H9 (cell line): Measurements from ENCODE around the gene GALNT15. TPM values are rescaled to one million over a fixed set of nuclear protein-coding genes. Genes with fewer than 3 reads are reported as not detected.

ENCODE experiments used
- DNase-seq: peaks from one replicate; pipeline ENCODE4 v3.0.0-alpha.2; 2017
- H2AFZ ChIP-seq: one replicate; pipeline ENCODE4 v1.6.1; 2013; ENCODE audit warnings: mild to moderate bottlenecking, low read length, control low read depth, moderate library complexity
- H2AK5ac ChIP-seq: 2 replicates; pipeline ENCODE4 v1.6.1; 2013; ENCODE audit warnings: low read length, control low read depth, mixed read lengths; ENCODE audit not compliant: insufficient read length
- H2BK120ac ChIP-seq: one replicate; pipeline ENCODE4 v1.6.1; 2013; ENCODE audit warnings: low read depth, mild to moderate bottlenecking, low read length, control low read depth, inconsistent platforms; ENCODE audit not compliant: poor library complexity, severe bottlenecking
- H2BK12ac ChIP-seq: 2 replicates; pipeline ENCODE4 v1.6.1; 2013; ENCODE audit warnings: low read length, control low read depth, mixed read lengths, low read depth; ENCODE audit not compliant: insufficient read length
- H2BK15ac ChIP-seq: 2 replicates; pipeline ENCODE4 v1.6.1; 2013; ENCODE audit warnings: low read depth, low read length, control low read depth
- H2BK20ac ChIP-seq: one replicate; pipeline ENCODE4 v1.6.1; 2013; ENCODE audit warnings: low read depth, mild to moderate bottlenecking, low read length, control low read depth, inconsistent platforms; ENCODE audit not compliant: poor library complexity, severe bottlenecking
- H2BK5ac ChIP-seq: 2 replicates; pipeline ENCODE4 v1.6.1; 2013; ENCODE audit warnings: low read length, control low read depth, mixed read lengths; ENCODE audit not compliant: insufficient read length
- H3K14ac ChIP-seq: 2 replicates; pipeline ENCODE4 v1.6.1; 2013; ENCODE audit warnings: low read length, control low read depth; ENCODE audit not compliant: insufficient read depth
- H3K18ac ChIP-seq: 2 replicates; pipeline ENCODE4 v1.6.1; 2013; ENCODE audit warnings: low read depth, mild to moderate bottlenecking, mixed read lengths, low read length, control low read depth; ENCODE audit not compliant: insufficient read length
- H3K23ac ChIP-seq: 2 replicates; pipeline ENCODE4 v1.6.1; 2013; ENCODE audit warnings: low read length, control low read depth, mixed read lengths, low read depth; ENCODE audit not compliant: insufficient read length
- H3K23me2 ChIP-seq: 2 replicates; pipeline ENCODE4 v1.6.1; 2013; ENCODE audit warnings: low read depth, mild to moderate bottlenecking, mixed read lengths, low read length, control low read depth; ENCODE audit not compliant: insufficient read length, poor library complexity, severe bottlenecking
- H3K27ac ChIP-seq: 2 replicates; pipeline ENCODE4 v1.5.1; 2013; ENCODE audit warnings: low read length, control low read depth, mixed read lengths, low read depth; ENCODE audit not compliant: insufficient read length
- H3K27me3 ChIP-seq: 2 replicates; pipeline ENCODE4 v1.6.1; 2013; ENCODE audit warnings: low read length, control low read depth, inconsistent platforms; ENCODE audit not compliant: insufficient read depth
- H3K4ac ChIP-seq: 2 replicates; pipeline ENCODE4 v1.6.1; 2013; ENCODE audit warnings: low read depth, mild to moderate bottlenecking, control low read depth, inconsistent platforms, low read length, moderate library complexity
- H3K4me1 ChIP-seq: 2 replicates; pipeline ENCODE4 v1.6.1; 2013; ENCODE audit warnings: low read length, control low read depth, inconsistent platforms; ENCODE audit not compliant: insufficient read depth
- H3K4me2 ChIP-seq: 2 replicates; pipeline ENCODE4 v1.6.1; 2013; ENCODE audit warnings: low read length, control low read depth, mixed read lengths; ENCODE audit not compliant: insufficient read length, insufficient read depth
- H3K56ac ChIP-seq: 2 replicates; pipeline ENCODE4 v1.6.1; 2013; ENCODE audit warnings: low read depth, mild to moderate bottlenecking, mixed read lengths, low read length, control low read depth; ENCODE audit not compliant: insufficient read length
- H3K79me1 ChIP-seq: 2 replicates; pipeline ENCODE4 v1.6.1; 2013; ENCODE audit warnings: low read depth, mild to moderate bottlenecking, moderate library complexity, low read length, control low read depth, inconsistent platforms; ENCODE audit not compliant: insufficient read depth, poor library complexity, severe bottlenecking
- H3K79me2 ChIP-seq: 2 replicates; pipeline ENCODE4 v1.6.1; 2013; ENCODE audit warnings: low read length, control low read depth, inconsistent platforms; ENCODE audit not compliant: insufficient read depth
- H3K9ac ChIP-seq: 2 replicates; pipeline ENCODE4 v1.6.1; 2013; ENCODE audit warnings: low read length, control low read depth, mixed read lengths; ENCODE audit not compliant: insufficient read length; ENCODE audit errors: extremely low read depth
- H3K9me3 ChIP-seq: one replicate; pipeline ENCODE4 v1.6.1; 2013; ENCODE audit warnings: low read depth, low read length, inconsistent platforms; ENCODE audit not compliant: control insufficient read depth
- H3T11ph ChIP-seq: one replicate; pipeline ENCODE4 v1.6.1; 2013; ENCODE audit warnings: mild to moderate bottlenecking, low read length, control low read depth, inconsistent platforms
- H4K20me1 ChIP-seq: one replicate; pipeline ENCODE4 v1.6.1; 2013; ENCODE audit not compliant: control insufficient read depth, insufficient read length, insufficient read depth
- H4K5ac ChIP-seq: 2 replicates; pipeline ENCODE4 v1.6.1; 2013; ENCODE audit warnings: low read depth, mild to moderate bottlenecking, mixed read lengths, low read length, control low read depth; ENCODE audit not compliant: insufficient read length
- H4K8ac ChIP-seq: replicated peaks from 2 replicates; pipeline ENCODE4 v1.6.1; 2013; ENCODE audit warnings: low read length, control low read depth, mixed read lengths, low read depth; ENCODE audit not compliant: insufficient read length
- H4K91ac ChIP-seq: 2 replicates; pipeline ENCODE4 v1.6.1; 2013; ENCODE audit warnings: low read depth, mild to moderate bottlenecking, moderate library complexity, mixed read lengths, low read length, control low read depth; ENCODE audit not compliant: insufficient read length
- H3K27ac Mint-ChIP-seq, 3 experiments: 2 replicates in 2 of 3; 3 replicates in 1 of 3; pipeline ENCODE4 v1.8.0; 2020 to 2021; ENCODE audit warnings: mixed read lengths in 3 of 3, mild to moderate bottlenecking in 1 of 3, moderate library complexity in 1 of 3
- H3K27me3 Mint-ChIP-seq: 2 replicates; pipeline ENCODE4 v1.8.0; 2021; ENCODE audit warnings: low read depth, mild to moderate bottlenecking, moderate library complexity, mixed read lengths
- H3K36me3 Mint-ChIP-seq, 3 experiments: 2 replicates in 2 of 3; 3 replicates in 1 of 3; pipeline ENCODE4 v1.8.0; 2020 to 2021; ENCODE audit warnings: low read depth in 3 of 3, mixed read lengths in 3 of 3; ENCODE audit not compliant: insufficient read depth in 1 of 3
- H3K4me1 Mint-ChIP-seq, 2 experiments: 2 replicates each; pipeline ENCODE4 v1.8.0; 2020; ENCODE audit warnings: mixed read lengths in 2 of 2
- H3K4me3 Mint-ChIP-seq, 2 experiments: 2 replicates in 1 of 2; 3 replicates in 1 of 2; pipeline ENCODE4 v1.8.0; 2020 to 2021; ENCODE audit warnings: mild to moderate bottlenecking in 2 of 2, mixed read lengths in 2 of 2, moderate library complexity in 1 of 2
- H3K9me3 Mint-ChIP-seq, 2 experiments: 2 replicates in 1 of 2; 3 replicates in 1 of 2; pipeline ENCODE4 v1.8.0; 2020; ENCODE audit warnings: mild to moderate bottlenecking in 2 of 2, mixed read lengths in 2 of 2, moderate library complexity in 1 of 2
- CTCF ChIP-seq: fragments of 200-600 bp; sonication (generic); conservative IDR thresholded peaks from 3 replicates; pipeline ENCODE4 v1.8.0; 2021; ENCODE audit warnings: antibody characterized with exemption, mild to moderate bottlenecking
- WGBS: extraction: QIAGEN DNeasy Blood & Tissue Kit; methylation state at CpG from one replicate; pipeline ENCODE4 v1.1.7; 2013; ENCODE audit warnings: missing lambda C conversion rate, low lambda C conversion rate, mixed read lengths; ENCODE audit not compliant: insufficient read length; ENCODE audit errors: extremely low coverage; 5-methylcytosine and 5-hydroxymethylcytosine counted together
- total RNA-seq: library from RNA; stranded (reverse); gene quantifications from 2 replicates; pipeline ENCODE4 v1.2.1, GENCODE V29; 2021

GALNT15 gene
- total RNA-seq, 1 experiment from 2014 or later: 0.04 TPM

- no peaks in the 10 kb centered on the region for H3K36me3 Mint-ChIP-seq
- Histone ChIP-seq H3K4me2 (no peak overlapping the region), H3K79me2 (no peaks in the 10 kb centered on the region), H3K4ac (no peak overlapping the region), H4K5ac (no peak overlapping the region), H3K27me3 (no peaks in the 10 kb centered on the region), H3T11ph (no peak overlapping the region), H2BK5ac (no peak overlapping the region), H3K23me2 (no peaks in the 10 kb centered on the region), H3K4me1 (no peaks in the 10 kb centered on the region), H2BK20ac (no peak overlapping the region), H3K27ac (no peak overlapping the region), H4K91ac (no peak overlapping the region), H3K23ac (no peak overlapping the region), H3K79me1 (no peaks in the 10 kb centered on the region), H2BK120ac (no peak overlapping the region), H2BK15ac (no peak overlapping the region), H3K56ac (no peak overlapping the region), H3K9ac (no peak overlapping the region), H3K14ac (no peak overlapping the region), H4K8ac (no peak overlapping the region), H3K18ac (no peak overlapping the region), H3K9me3 (no peaks in the 10 kb centered on the region), H2AK5ac (no peak overlapping the region), H4K20me1 (no peaks in the 10 kb centered on the region), H2AFZ (no peak overlapping the region), H2BK12ac (no peak overlapping the region)
- no peak overlapping the region for H3K27ac Mint-ChIP-seq
- H3K27me3 Mint-ChIP-seq: peaks cover 2% of the 10 kb centered on the region; the same call in 1 of the 2 replicates
- TF ChIP-seq CTCF: no peak
- DNase-seq: no peak
- no peaks in the 10 kb centered on the region for H3K9me3 Mint-ChIP-seq
- H3K4me3 Mint-ChIP-seq: no peak overlapping the region
- no CpG with 5 or more reads among the region's 3 CpGs for WGBS
- peaks cover 0 to under 1% of the 10 kb centered on the region in 2 experiments; a peak in 1 of 4 replicates for H3K4me1 Mint-ChIP-seq
These were observed 12.1 kb downstream of the GALNT15 start for GRCh38 chr3:16186565-16186964.
